HG03060 (cell line): ENCODE data around the gene FAM114A2.
A peak's percentile ranks its signal among the peaks of the same experiment; 100 is the strongest.

Experiments used
- ATAC-seq: cut with Tn5 transposase; IDR thresholded peaks from one replicate; pipeline ENCODE4 v1.9.1; 2021; ENCODE audit warnings: low read depth, moderate number of reproducible peaks; ENCODE audit not compliant: unreplicated experiment

Gene FAM114A2

GRCh38 chr5:153991168-153991567 is 47.5 kb downstream of the FAM114A2 start:
- no peak for ATAC-seq

DNA sequence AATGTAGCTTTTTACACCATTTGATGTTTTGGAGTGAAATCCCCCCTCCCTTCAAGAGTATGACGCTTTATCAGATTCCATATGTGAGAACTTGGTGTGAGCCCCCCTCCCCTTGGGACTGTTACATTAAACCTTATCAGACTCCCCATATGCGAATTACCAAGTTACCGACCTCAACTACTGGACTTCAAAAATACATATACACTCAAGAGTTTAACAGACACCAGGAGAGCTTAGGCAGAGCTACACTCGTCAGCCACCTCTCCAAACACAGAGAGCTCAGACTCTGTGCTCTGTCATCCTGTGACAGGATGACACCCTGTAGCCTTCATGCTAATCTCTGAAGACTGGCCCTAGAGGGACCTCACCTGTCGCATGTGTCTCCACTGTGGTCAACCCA is 50.2 kb downstream of the FAM114A2 start:
- no peak for ATAC-seq

GRCh38 chr5:153987301-153987700 is 51.4 kb downstream of the FAM114A2 start:
- no peak for ATAC-seq

DNA sequence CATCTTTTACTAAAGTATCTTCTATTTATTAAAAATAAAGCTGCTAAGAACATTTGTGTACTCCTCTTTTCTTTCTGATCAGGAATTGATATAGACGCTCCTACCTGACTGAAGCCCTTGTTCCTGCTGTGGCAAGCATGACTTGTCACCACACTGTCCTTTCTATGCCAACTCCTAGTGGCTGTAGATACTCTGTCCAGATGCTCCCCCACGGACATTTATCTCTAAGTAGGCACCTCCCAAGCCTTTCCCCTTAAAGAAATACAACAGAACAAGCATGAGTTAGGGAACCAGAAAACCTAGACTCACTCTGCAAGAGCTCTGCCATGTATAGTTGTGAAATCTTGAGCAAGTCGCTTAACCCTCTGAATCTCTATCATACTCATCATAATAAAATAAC is 53.2 kb downstream of the FAM114A2 start:
- no peak for ATAC-seq

DNA sequence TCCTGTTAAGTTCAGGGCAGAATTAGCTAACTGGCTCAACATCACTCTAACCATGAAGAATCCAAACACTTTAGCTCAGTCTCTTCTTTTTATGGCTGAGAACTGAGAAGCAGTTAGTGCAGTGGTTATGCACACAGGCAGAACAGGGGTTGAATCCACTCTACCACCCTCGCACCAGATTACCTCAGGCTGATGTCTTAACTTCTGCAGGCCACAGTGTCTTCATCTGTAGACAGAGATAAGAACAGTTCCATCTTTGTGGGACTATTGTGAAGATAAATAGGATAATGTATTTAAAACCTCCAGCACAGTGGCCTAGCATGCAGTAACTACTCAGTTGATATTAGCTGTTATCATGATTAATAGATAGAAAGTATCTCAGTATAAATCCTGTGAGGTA is 54.8 kb downstream of the FAM114A2 start:
- no peak for ATAC-seq

DNA sequence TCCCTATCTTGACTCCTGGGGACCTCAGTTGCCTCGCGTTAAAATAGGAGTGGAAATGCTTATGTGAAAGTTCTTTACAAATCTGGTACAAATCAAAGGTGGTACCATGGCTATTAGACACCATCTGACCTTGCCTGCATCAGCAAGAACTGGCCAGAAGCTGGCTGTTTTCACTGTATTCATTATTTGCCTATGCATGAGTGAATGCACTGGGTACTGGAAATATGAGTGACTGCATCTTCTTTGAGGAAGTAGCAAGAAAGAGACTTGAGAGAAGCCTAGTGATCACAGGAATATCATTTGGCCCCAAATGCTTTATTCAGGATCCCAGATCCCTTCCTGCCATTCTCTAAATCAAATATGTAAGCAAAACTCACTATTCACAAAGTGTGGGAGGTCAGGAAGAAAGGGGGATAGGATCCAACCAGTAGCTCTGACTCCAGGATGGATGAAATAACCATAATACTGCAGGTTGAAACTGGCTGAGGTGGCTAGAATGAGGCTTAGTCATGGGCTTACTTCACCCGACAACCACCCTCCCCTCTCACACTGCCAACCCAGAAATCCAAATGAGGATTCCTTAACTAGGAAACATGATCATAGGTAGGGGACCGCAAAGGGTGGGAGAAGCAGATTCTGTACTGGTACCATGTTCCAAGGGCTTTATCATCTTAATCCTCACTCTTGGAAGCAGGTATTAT is 56.7 kb downstream of the FAM114A2 start:
- no peak for ATAC-seq

DNA sequence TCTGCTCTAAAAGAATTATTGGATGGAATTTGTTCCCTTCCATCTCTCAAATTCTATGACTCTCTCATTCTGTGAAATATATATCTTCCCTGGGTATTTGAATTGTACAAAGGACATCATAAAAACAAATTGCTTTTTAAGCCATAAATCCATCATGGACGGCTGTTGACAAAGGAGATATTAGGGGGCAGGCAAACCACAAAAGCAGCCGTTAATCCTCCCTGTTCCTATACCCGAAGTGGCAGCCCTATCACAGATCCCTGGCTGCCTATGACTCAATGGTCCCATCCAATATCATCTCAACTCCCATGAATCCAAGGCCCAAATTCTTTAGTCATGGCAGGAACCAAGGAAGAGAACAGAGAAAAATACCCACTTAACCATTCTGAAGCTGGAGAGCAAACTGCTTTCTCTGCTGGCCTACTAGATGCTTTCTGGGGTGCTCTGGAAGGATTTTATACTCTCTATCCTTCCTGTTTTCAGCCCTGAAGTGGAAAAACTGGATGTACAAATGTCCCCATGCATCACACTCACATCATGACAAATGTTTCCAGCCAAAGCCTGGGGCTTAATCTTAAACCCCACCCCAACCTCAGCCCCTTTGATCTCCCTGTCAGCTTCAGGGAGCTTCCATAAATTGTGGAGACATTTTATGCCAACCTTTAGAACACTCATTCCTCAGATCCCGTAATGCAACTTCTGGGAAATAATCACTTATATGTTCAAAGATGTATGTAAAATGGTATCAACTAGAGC is 59.5 kb downstream of the FAM114A2 start:
- no peak for ATAC-seq

GRCh38 chr5:153974813-153975163 is 63.9 kb downstream of the FAM114A2 start:
- no peak for ATAC-seq

GRCh38 chr5:153974131-153974812 is 64.4 kb downstream of the FAM114A2 start:
- ATAC-seq = peak; percentile 46

GRCh38 chr5:153972240-153972639 is 66.5 kb downstream of the FAM114A2 start:
- no peak for ATAC-seq

- ATAC-seq = no peak
These were observed 68.2 kb downstream of the FAM114A2 start for GRCh38 chr5:153970496-153970895.

DNA sequence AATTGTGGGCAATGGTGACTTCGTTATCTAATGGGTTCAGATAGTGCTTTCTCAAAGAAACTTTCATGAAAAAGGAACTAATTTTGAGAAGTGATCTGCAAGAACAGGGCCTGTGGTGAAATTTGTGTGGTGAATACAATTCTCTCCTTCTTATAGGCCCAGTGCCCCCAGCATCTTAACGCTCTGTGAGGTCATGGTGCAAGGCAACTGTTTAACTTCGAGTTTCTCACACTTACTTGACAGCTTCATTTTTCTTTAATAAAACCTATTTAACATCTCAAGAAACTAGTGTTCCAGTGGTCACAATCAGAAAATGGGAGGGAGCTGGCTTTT is 69.2 kb downstream of the FAM114A2 start:
- ATAC-seq = no peak

- ATAC-seq = no peak
These were observed 69.7 kb downstream of the FAM114A2 start for GRCh38 chr5:153968761-153969562.

GRCh38 chr5:153964880-153965645 is 73.6 kb downstream of the FAM114A2 start:
- ATAC-seq = peak; percentile 79

GRCh38 chr5:153964191-153964879 is 74.4 kb downstream of the FAM114A2 start:
- no peak for ATAC-seq

- ATAC-seq = no peak
These were observed 78.2 kb downstream of the FAM114A2 start for GRCh38 chr5:153960269-153961215.

DNA sequence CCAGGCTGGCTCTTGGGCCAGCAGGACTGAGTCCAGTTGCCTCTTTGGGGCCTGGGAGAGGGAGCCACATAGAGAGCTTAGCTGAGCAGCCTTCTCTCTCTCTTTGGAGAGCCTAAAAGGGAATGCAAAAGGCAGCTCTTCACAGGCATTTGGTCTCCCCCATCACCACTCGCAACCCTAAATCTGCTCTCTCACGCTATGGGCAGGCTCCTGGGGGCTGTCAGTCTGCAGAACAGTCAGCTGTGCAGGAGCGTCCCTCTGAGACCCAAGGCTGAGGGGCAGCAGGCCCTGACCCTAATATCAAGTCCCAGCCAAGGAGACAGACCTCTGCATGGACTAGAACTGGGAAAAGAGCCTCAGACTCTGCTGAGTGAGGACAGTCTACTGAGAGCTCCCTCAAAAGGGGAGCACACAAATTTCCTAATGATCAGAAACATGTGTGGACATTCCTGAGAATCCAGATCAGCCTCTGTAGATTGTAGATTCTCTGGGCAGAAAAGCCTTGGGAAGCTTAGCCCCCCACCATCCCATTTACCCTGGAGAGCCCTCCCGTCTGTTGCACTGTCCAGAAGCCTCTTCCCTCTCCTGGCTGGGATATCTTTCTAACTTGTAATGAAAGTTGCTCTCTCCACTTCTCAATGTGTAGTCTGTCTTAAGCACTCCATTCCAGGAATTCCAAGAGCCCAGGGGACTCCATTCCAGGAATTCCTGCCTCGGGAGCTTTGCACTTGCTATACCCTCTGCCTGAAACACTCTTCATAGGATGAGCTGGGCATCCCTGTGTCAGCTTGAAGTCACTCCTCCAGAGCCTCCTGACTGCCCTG is 79.4 kb downstream of the FAM114A2 start:
- ATAC-seq = no peak

DNA sequence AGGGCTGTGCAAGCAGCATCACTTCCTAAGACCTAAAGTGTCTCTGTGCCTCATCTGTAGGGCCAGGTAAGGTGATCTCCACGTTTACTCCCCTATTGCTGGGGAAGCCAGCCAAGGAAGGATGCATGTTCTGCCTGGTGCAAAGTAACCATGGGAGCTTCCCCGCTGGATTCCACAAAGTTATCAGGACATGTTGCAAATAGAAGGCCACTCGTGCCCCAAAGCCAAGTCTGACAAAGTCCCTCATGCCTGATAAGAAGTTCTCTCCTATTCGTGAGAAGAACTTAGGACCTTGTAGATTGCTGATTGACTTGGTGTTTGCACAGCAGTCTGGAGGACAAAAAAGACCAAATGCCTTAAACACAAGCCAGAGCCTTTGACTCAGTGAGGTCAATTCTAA is 81.5 kb downstream of the FAM114A2 start:
- no peak for ATAC-seq
